Panc1 (cell line): ENCODE measurements around the gene ADAMTS19.

Experiments used
- POLR2AphosphoS5 ChIP-seq: IDR thresholded peaks from 2 replicates; pipeline ENCODE4 v1.6.1; 2012; ENCODE audit warnings: mild to moderate bottlenecking, low read depth, low read length, moderate library complexity
- SIN3A ChIP-seq: IDR thresholded peaks from 2 replicates; pipeline ENCODE4 v1.6.1; 2012; ENCODE audit warnings: low read depth, mild to moderate bottlenecking, low read length, moderate library complexity, borderline replicate concordance; ENCODE audit not compliant: insufficient read depth
- TCF7L2 ChIP-seq: IDR thresholded peaks from 2 replicates; pipeline ENCODE4 v1.6.1; 2011; ENCODE audit warnings: mild to moderate bottlenecking, low read depth, low read length, inconsistent platforms
- TF ChIP-seq, protein P1 (sequence below): fragments of 450-650 bp; IDR thresholded peaks from 2 replicates; pipeline ENCODE4 v1.5.1; 2017; ENCODE audit warnings: mild to moderate bottlenecking
- TF ChIP-seq, protein P2 (sequence below), 2 experiments: IDR thresholded peaks; 2 replicates each; pipeline ENCODE4 v1.6.1; 2011 to 2012; ENCODE audit warnings: low read depth in 2 of 2, control low read depth in 1 of 2, low read length in 1 of 2, mild to moderate bottlenecking in 1 of 2, moderate library complexity in 1 of 2; ENCODE audit not compliant: insufficient read depth in 1 of 2

GRCh38 chr5:129653057-129653375 lies 192.9 kb downstream of the ADAMTS19 start:
- TF ChIP-seq POLR2AphosphoS5 (no peak), SIN3A (no peak), TCF7L2 (no peak)
- TF ChIP-seq, protein P1, sequence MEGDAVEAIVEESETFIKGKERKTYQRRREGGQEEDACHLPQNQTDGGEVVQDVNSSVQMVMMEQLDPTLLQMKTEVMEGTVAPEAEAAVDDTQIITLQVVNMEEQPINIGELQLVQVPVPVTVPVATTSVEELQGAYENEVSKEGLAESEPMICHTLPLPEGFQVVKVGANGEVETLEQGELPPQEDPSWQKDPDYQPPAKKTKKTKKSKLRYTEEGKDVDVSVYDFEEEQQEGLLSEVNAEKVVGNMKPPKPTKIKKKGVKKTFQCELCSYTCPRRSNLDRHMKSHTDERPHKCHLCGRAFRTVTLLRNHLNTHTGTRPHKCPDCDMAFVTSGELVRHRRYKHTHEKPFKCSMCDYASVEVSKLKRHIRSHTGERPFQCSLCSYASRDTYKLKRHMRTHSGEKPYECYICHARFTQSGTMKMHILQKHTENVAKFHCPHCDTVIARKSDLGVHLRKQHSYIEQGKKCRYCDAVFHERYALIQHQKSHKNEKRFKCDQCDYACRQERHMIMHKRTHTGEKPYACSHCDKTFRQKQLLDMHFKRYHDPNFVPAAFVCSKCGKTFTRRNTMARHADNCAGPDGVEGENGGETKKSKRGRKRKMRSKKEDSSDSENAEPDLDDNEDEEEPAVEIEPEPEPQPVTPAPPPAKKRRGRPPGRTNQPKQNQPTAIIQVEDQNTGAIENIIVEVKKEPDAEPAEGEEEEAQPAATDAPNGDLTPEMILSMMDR: no peak
- TF ChIP-seq, protein P2, sequence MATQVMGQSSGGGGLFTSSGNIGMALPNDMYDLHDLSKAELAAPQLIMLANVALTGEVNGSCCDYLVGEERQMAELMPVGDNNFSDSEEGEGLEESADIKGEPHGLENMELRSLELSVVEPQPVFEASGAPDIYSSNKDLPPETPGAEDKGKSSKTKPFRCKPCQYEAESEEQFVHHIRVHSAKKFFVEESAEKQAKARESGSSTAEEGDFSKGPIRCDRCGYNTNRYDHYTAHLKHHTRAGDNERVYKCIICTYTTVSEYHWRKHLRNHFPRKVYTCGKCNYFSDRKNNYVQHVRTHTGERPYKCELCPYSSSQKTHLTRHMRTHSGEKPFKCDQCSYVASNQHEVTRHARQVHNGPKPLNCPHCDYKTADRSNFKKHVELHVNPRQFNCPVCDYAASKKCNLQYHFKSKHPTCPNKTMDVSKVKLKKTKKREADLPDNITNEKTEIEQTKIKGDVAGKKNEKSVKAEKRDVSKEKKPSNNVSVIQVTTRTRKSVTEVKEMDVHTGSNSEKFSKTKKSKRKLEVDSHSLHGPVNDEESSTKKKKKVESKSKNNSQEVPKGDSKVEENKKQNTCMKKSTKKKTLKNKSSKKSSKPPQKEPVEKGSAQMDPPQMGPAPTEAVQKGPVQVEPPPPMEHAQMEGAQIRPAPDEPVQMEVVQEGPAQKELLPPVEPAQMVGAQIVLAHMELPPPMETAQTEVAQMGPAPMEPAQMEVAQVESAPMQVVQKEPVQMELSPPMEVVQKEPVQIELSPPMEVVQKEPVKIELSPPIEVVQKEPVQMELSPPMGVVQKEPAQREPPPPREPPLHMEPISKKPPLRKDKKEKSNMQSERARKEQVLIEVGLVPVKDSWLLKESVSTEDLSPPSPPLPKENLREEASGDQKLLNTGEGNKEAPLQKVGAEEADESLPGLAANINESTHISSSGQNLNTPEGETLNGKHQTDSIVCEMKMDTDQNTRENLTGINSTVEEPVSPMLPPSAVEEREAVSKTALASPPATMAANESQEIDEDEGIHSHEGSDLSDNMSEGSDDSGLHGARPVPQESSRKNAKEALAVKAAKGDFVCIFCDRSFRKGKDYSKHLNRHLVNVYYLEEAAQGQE (IDR thresholded peaks at IDR 0.05; ENCODE audit: insufficient read depth in 1 of 2, low read depth in 2 of 2, low read length in 1 of 2): no peak
